ENCODE measurements around the gene ITGAE. TPM values are rescaled to one million over a fixed set of nuclear protein-coding genes. Genes with fewer than 3 reads are reported as not detected.
A peak's percentile ranks its signal among the peaks of the same experiment; 100 is the strongest.

The ITGAE gene
- total RNA-seq, 1 donor from 2014 or later, result 15.8 TPM

DNA sequence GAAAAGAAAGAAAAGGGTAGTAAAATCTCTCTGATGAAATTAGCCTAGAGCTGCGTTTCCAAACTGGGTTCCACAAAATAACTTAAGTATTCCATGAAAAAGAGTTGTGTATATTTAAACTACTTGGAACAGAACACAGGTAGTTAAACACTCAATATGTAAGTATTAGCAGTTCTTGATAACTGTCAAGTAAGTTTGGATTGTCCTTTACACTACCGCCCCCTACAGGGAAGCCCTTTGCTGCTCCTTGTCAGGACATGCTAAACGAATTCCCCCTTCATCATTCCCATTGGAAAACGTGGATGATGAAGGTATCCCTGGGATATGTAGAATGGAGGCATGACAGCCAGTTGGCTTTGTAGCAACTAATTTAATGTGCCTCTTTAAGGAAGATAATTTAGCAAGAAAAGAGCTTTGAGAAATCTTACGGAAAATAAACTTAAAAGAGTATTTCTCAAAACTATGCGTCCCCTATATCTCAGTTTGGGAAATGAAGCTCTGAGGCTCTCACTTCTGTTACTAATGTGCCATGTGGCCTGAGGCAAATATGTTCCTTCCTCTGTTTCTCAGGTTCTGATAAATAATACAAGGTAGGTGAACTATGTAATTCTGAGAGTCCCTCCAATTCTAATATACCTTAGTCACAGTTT is 26.3 kb upstream of the ITGAE start:
- no peak for DNase-seq (ENCODE audit: low spot score in 2 of 2)
- peaks cover 48 to 54% of the 10 kb centered on the region in 2 donors for H3K36me3 ChIP-seq
- H3K27me3 ChIP-seq, result no peaks in the 10 kb centered on the region
- TF ChIP-seq CTCF (IDR thresholded peaks at IDR 0.05), result peak; percentile 16 to 38 (median 21)
- H3K9me3 ChIP-seq, result no peaks in the 10 kb centered on the region
- peaks cover 0 to 9% of the 10 kb centered on the region in 2 donors for H3K4me1 ChIP-seq
- H3K4me3 ChIP-seq, result no peak overlapping the region
- intact Hi-C loops (cut with DNase I), result loop anchor here (5.0 kb wide), 1 partner anchor 90 kb away; no protein-coding TSS in a partner anchor
- H3K27ac ChIP-seq, result no peak overlapping the region

GRCh38 chr17:3826191-3826590 is 25.2 kb upstream of the ITGAE start:
- TF ChIP-seq CTCF (IDR thresholded peaks at IDR 0.05), result no peak
- H3K9me3 ChIP-seq, result no peaks in the 10 kb centered on the region
- H3K4me3 ChIP-seq, result no peak overlapping the region
- no peaks in the 10 kb centered on the region for H3K27me3 ChIP-seq
- H3K4me1 ChIP-seq, result peaks cover 0 to 9% of the 10 kb centered on the region in 2 donors
- peaks cover 59 to 65% of the 10 kb centered on the region in 2 donors for H3K36me3 ChIP-seq
- H3K27ac ChIP-seq, result no peak overlapping the region
- DNase-seq (ENCODE audit: low spot score in 2 of 2), result no peak
- intact Hi-C loops (cut with DNase I), result loop anchor here (5.0 kb wide), 1 partner anchor 89 kb away; no protein-coding TSS in a partner anchor

DNA sequence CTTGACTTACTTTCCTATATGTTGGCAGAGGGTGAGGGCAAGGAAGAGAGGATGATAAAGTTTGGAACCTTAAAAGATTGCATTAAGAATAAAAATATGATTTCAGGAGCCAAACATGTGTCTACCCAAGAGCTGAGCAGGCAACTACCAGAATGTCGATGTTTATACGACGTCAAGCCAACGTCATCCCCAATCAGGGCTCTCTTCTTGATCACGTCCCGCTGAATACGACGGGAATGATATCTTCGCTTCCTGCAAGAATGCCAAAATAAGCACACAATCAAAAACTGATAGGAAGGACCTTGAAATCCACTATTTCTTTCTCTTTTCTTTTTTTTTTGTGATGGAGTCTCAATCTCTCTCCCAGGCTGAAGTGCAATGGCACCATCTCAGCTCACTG is 20.1 kb upstream of the ITGAE start:
- Histone ChIP-seq H3K9me3 (no peaks in the 10 kb centered on the region), H3K36me3 (peaks cover 83 to 97% of the 10 kb centered on the region in 2 donors), H3K4me1 (no peaks in the 10 kb centered on the region), H3K4me3 (no peak overlapping the region), H3K27me3 (no peaks in the 10 kb centered on the region), H3K27ac (no peak overlapping the region)
- intact Hi-C loops (cut with DNase I), result no loop called here
- no peak for TF ChIP-seq CTCF (IDR thresholded peaks at IDR 0.05)
- no peak for DNase-seq (ENCODE audit: low spot score in 2 of 2)

- peaks cover 78 to 97% of the 10 kb centered on the region in 2 donors for H3K36me3 ChIP-seq
- TF ChIP-seq CTCF (IDR thresholded peaks at IDR 0.05), result no peak
- no peak overlapping the region for H3K4me3 ChIP-seq
- no peak for DNase-seq (ENCODE audit: low spot score in 2 of 2)
- H3K27ac ChIP-seq, result no peak overlapping the region
- intact Hi-C loops (cut with DNase I), result no loop called here
- no peaks in the 10 kb centered on the region for H3K27me3 ChIP-seq
- no peaks in the 10 kb centered on the region for H3K9me3 ChIP-seq
- no peaks in the 10 kb centered on the region for H3K4me1 ChIP-seq
These were observed 17.8 kb upstream of the ITGAE start for GRCh38 chr17:3818786-3819185.

GRCh38 chr17:3817851-3818605 is 17.0 kb upstream of the ITGAE start:
- Histone ChIP-seq H3K4me1 (no peaks in the 10 kb centered on the region), H3K36me3 (peaks cover 77 to 97% of the 10 kb centered on the region in 2 donors)
- intact Hi-C loops (cut with DNase I), result no loop called here

More at GRCh38 chr17:3817851-3818605, 17.0 kb upstream of the ITGAE start:
- no peak for TF ChIP-seq CTCF (IDR thresholded peaks at IDR 0.05)
- DNase-seq (ENCODE audit: low spot score in 2 of 2), result no peak
- Histone ChIP-seq H3K9me3 (no peaks in the 10 kb centered on the region), H3K27me3 (no peaks in the 10 kb centered on the region), H3K4me3 (no peak overlapping the region), H3K27ac (no peak overlapping the region)
